ENCODE results near the gene C20orf202.
"Not testable (repeated sequence)": the region's sequence is repeated elsewhere in the genome, so short reads cannot be mapped to it uniquely, and the experiment has no call there.

C20orf202 gene

GRCh38 chr20:1209447-1210387 lies 6.5 kb downstream of the C20orf202 start:
- DNase-seq (ENCODE audit: low read depth) = no peak

GRCh38 chr20:1210501-1210900 lies 7.2 kb downstream of the C20orf202 start:
- no peak for DNase-seq (ENCODE audit: low read depth)

GRCh38 chr20:1212023-1212422 lies 8.8 kb downstream of the C20orf202 start:
- no peak for DNase-seq (ENCODE audit: low read depth)

- DNase-seq (ENCODE audit: low read depth) = peak; percentile 22
Measured at GRCh38 chr20:1212607-1213396, 9.5 kb downstream of the C20orf202 start.

- no peak for DNase-seq (ENCODE audit: low read depth)
Measured at GRCh38 chr20:1214838-1215261, 11.6 kb downstream of the C20orf202 start.

- no peak for DNase-seq (ENCODE audit: low read depth)
Measured at GRCh38 chr20:1215386-1216170, 12.3 kb downstream of the C20orf202 start.

GRCh38 chr20:1216527-1217427 lies 13.5 kb downstream of the C20orf202 start:
- not testable (repeated sequence) for DNase-seq (ENCODE audit: low read depth)

GRCh38 chr20:1222750-1223149 lies 19.5 kb downstream of the C20orf202 start:
- not testable (repeated sequence) for DNase-seq (ENCODE audit: low read depth)

GRCh38 chr20:1224205-1224890 lies 21.1 kb downstream of the C20orf202 start:
- no peak for DNase-seq (ENCODE audit: low read depth)

GRCh38 chr20:1225263-1225782 lies 22.1 kb downstream of the C20orf202 start:
- no peak for DNase-seq (ENCODE audit: low read depth)

GRCh38 chr20:1225783-1226654 lies 22.8 kb downstream of the C20orf202 start, which contains the start of gene RAD21L1:
TSS of gene RAD21L1 (plus strand) at chr20:1226044. CDS start at chr20:1228454, 2,410 bp downstream.
- peak; percentile 73 for DNase-seq (ENCODE audit: low read depth)

GRCh38 chr20:1229541-1229940 lies 26.3 kb downstream of the C20orf202 start:
- DNase-seq (ENCODE audit: low read depth) = no peak

- no peak for DNase-seq (ENCODE audit: low read depth)
Measured at GRCh38 chr20:1232286-1233111, 29.2 kb downstream of the C20orf202 start.

GRCh38 chr20:1240549-1240948 lies 37.3 kb downstream of the C20orf202 start:
- no peak for DNase-seq (ENCODE audit: low read depth)

GRCh38 chr20:1241456-1241855 lies 38.2 kb downstream of the C20orf202 start:
- no peak for DNase-seq (ENCODE audit: low read depth)

- no peak for DNase-seq (ENCODE audit: low read depth)
Measured at GRCh38 chr20:1242099-1242498, 38.8 kb downstream of the C20orf202 start.

GRCh38 chr20:1242530-1242929 lies 39.3 kb downstream of the C20orf202 start:
- DNase-seq (ENCODE audit: low read depth) = no peak

- no peak for DNase-seq (ENCODE audit: low read depth)
Measured at GRCh38 chr20:1245578-1245977, 42.3 kb downstream of the C20orf202 start.

Measured in T-helper 22 cell (primary cell).